ENCODE data around the gene CDC42SE2.

DNA sequence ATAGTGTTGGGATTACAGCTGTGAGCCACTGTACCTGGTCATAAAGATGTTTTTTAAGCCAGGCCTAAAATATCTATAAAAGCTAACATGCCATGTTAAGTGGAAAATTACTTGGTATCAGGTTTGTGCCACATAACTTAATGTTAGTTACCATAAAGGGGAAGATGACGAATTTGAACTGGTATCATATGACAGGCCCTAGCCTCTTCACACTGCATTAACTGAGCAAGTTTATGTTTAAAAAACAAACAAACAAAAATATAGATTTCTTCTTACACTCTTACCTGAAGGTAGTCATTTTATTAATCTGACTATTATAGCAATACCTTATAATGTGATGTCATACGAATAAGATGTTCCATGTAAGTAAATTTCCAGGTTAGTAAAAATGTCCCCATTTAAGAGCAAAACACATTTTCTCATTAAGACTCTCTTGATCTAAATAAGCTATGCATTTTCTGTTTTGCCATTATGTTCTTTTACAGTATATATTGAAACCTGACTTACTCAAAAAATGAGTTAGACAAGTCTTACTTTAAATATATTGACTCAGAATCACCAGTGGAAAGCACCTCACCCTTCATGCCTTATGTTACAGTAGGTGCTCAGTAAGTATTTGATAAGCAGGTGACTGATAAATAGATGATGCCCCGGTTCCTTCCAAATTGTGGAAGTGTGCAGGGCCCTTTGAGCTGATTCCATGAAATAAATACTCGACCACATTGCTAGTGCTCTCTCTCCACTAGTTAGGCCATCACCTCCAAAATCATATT, 125.4 kb downstream of the CDC42SE2 start:
- TF ChIP-seq POLR2A (IDR thresholded peaks at IDR 0.05; ENCODE audit: low read depth, low read length) (no peak), POLR2AphosphoS5 (IDR thresholded peaks at IDR 0.05; ENCODE audit: low read depth, low read length) (no peak), POU2F2 (IDR thresholded peaks at IDR 0.05; ENCODE audit: low read depth, low read length) (no peak)
